ENCODE results near the gene SEMA4C. TPM values are rescaled to one million over a fixed set of nuclear protein-coding genes. Genes with fewer than 3 reads are reported as not detected.

Gene SEMA4C
- polyA plus RNA-seq, 1 of the 3 experiments (the other 2 are of a cell fraction) = 34.8 TPM

DNA sequence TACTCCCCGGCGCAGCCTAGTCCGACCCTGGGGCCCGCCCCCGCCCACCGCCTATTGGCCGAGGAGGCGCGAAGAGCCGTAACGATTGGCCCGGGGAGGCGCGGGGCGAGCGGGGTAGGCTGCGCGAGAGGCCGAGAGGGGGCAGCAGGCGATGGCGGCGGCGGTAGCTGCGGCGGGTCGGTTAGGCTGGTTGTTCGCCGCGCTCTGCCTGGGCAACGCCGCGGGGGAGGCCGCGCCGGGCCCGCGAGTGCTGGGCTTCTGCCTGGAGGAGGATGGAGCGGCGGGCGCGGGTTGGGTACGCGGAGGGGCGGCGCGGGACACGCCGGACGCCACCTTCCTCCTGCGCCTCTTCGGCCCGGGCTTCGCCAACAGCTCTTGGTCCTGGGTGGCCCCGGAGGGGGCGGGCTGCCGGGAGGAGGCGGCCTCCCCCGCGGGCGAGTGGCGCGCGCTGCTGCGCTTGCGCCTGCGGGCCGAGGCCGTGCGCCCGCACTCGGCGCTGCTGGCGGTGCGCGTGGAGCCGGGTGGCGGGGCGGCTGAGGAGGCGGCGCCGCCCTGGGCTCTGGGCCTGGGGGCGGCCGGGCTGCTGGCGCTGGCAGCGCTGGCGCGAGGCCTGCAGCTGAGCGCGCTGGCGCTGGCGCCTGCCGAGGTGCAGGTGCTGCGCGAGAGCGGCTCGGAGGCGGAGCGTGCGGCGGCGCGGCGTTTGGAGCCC lies 53.6 kb downstream of the SEMA4C start, which contains the start of gene CNNM3:
Gene CNNM3 (plus strand): TSS at position 142 of the 709 bp plus-strand sequence. CDS start 10 bp downstream, at position 152.
- peaks cover 7% of the 10 kb centered on the region; the same call in 1 of the 2 replicates for H3K79me2 ChIP-seq (ENCODE audit: insufficient read depth)
- peak within 1 kb of the TSS; percentile 65 for H3K9ac ChIP-seq
- TF ChIP-seq, protein P1, sequence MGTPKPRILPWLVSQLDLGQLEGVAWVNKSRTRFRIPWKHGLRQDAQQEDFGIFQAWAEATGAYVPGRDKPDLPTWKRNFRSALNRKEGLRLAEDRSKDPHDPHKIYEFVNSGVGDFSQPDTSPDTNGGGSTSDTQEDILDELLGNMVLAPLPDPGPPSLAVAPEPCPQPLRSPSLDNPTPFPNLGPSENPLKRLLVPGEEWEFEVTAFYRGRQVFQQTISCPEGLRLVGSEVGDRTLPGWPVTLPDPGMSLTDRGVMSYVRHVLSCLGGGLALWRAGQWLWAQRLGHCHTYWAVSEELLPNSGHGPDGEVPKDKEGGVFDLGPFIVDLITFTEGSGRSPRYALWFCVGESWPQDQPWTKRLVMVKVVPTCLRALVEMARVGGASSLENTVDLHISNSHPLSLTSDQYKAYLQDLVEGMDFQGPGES (IDR thresholded peaks at IDR 0.05; ENCODE audit: low read depth, low read length) = peak; percentile 28; the same call in 1 of the 2 replicates
- TF ChIP-seq TAF1 (IDR thresholded peaks at IDR 0.05; ENCODE audit: borderline replicate concordance, low read depth, low read length) = peak; percentile 46; the same call in 1 of the 2 replicates
- TF ChIP-seq, protein P2, sequence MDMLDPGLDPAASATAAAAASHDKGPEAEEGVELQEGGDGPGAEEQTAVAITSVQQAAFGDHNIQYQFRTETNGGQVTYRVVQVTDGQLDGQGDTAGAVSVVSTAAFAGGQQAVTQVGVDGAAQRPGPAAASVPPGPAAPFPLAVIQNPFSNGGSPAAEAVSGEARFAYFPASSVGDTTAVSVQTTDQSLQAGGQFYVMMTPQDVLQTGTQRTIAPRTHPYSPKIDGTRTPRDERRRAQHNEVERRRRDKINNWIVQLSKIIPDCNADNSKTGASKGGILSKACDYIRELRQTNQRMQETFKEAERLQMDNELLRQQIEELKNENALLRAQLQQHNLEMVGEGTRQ (IDR thresholded peaks at IDR 0.05; ENCODE audit: borderline replicate concordance, low read depth, low read length) = 0 out of 2 replicates have a peak, but pooled peaks have one; percentile 2
- 0 out of 2 replicates have a peak, but pooled peaks have one; percentile 20 for TF ChIP-seq FOXJ3 (CRISPR knock-in tag; IDR thresholded peaks at IDR 0.05)
- TF ChIP-seq TCF12 (IDR thresholded peaks at IDR 0.05) = no peak
- TF ChIP-seq, protein P3, sequence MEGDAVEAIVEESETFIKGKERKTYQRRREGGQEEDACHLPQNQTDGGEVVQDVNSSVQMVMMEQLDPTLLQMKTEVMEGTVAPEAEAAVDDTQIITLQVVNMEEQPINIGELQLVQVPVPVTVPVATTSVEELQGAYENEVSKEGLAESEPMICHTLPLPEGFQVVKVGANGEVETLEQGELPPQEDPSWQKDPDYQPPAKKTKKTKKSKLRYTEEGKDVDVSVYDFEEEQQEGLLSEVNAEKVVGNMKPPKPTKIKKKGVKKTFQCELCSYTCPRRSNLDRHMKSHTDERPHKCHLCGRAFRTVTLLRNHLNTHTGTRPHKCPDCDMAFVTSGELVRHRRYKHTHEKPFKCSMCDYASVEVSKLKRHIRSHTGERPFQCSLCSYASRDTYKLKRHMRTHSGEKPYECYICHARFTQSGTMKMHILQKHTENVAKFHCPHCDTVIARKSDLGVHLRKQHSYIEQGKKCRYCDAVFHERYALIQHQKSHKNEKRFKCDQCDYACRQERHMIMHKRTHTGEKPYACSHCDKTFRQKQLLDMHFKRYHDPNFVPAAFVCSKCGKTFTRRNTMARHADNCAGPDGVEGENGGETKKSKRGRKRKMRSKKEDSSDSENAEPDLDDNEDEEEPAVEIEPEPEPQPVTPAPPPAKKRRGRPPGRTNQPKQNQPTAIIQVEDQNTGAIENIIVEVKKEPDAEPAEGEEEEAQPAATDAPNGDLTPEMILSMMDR (IDR thresholded peaks at IDR 0.05) = peak; percentile 55
- TF ChIP-seq, protein P4, sequence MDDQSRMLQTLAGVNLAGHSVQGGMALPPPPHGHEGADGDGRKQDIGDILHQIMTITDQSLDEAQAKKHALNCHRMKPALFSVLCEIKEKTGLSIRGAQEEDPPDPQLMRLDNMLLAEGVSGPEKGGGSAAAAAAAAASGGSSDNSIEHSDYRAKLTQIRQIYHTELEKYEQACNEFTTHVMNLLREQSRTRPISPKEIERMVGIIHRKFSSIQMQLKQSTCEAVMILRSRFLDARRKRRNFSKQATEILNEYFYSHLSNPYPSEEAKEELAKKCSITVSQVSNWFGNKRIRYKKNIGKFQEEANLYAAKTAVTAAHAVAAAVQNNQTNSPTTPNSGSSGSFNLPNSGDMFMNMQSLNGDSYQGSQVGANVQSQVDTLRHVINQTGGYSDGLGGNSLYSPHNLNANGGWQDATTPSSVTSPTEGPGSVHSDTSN (IDR thresholded peaks at IDR 0.05) = peak; percentile 43
- TF ChIP-seq CHD2 (IDR thresholded peaks at IDR 0.05; ENCODE audit: low read length, partially characterized antibody) = no peak
- TF ChIP-seq EP300 (IDR thresholded peaks at IDR 0.05; ENCODE audit: borderline replicate concordance in 1 of 2, low read depth in 1 of 2, low read length in 1 of 2) = peak in 1 of 2 experiments; percentile 6; a peak in 1 of 4 replicates
- no peak for TF ChIP-seq GATA2 (CRISPR knock-in tag; IDR thresholded peaks at IDR 0.05)
- TF ChIP-seq YY1 (IDR thresholded peaks at IDR 0.05; ENCODE audit: low read depth) = peak; percentile 80
- TF ChIP-seq NRF1 (IDR thresholded peaks at IDR 0.05; ENCODE audit: low read depth, low read length) = peak; percentile 71
- no peak for TF ChIP-seq MEF2A (IDR thresholded peaks at IDR 0.05; ENCODE audit: borderline replicate concordance, low read depth)
- H3K9me3 ChIP-seq = no peaks in the 10 kb centered on the region
- no peaks in the 10 kb centered on the region for H3K9me2 ChIP-seq
- no peaks in the 10 kb centered on the region for H3K36me3 ChIP-seq (replicated peaks in 1 of 2; ENCODE audit: control insufficient read depth in 1 of 2, insufficient read depth in 2 of 2, low read length in 1 of 2)
- DNase-seq = peak; percentile 99
- peak within 1 kb of the TSS; percentile 99 for H3K4me2 ChIP-seq
- H3K4me3 ChIP-seq (ENCODE audit: low read depth in 2 of 2, low read length in 1 of 2) = peak within 1 kb of the TSS; percentile 73 to 76
- peak within 1 kb of the TSS; percentile 39 to 91; a peak in 2 of 4 replicates for H3K27ac ChIP-seq (ENCODE audit: low read depth in 2 of 2, low read length in 1 of 2)
- no CpG with 5 or more reads among the region's 103 CpGs for WGBS (ENCODE audit: low lambda C conversion rate)
- ChIA-PET POLR2A (interaction anchor here (0.8 to 1.5 kb wide), 3 partner anchors 28 to 52 kb away, joined by 3 to 5 read pairs (median 3); partner anchors contain the start of gene ANKRD39), CTCF (interaction anchor here (0.6 to 6.1 kb wide), 14 partner anchors 10 to 297 kb away, joined by 3 to 35 read pairs (median 3); partner anchors contain the start of genes ANKRD36 and ANKRD39)
- no peaks in the 10 kb centered on the region for H3K27me3 ChIP-seq (ENCODE audit: insufficient read depth)
- H3K4me1 ChIP-seq (ENCODE audit: control insufficient read depth in 1 of 2, insufficient read depth in 2 of 2, low read depth in 1 of 2, low read length in 1 of 2) = peaks cover 5 to 40% of the 10 kb centered on the region in 2 experiments; a peak in 3 of 4 replicates
- peaks cover 26% of the 10 kb centered on the region for H4K20me1 ChIP-seq (ENCODE audit: insufficient read depth)
- H3F3A ChIP-seq (replicated peaks; ENCODE audit: insufficient read depth) = peaks cover 4% of the 10 kb centered on the region
- H2AFZ ChIP-seq (ENCODE audit: low read depth) = peak within 1 kb of the TSS; percentile 93

Measured in SK-N-SH (cell line).